Activated CD4-positive, alpha-beta T cell treated with anti-CD3 and anti-CD28 coated beads, Interleukin-2, amount 50 U/mL, for 48 hours (primary cell): Measurements from ENCODE around the gene ANKRD40CL.

Experiments
- DNase-seq, 2 experiments: peaks; one replicate each; pipeline ENCODE4 v3.0.0-alpha.2; 2020

ANKRD40CL gene

DNA sequence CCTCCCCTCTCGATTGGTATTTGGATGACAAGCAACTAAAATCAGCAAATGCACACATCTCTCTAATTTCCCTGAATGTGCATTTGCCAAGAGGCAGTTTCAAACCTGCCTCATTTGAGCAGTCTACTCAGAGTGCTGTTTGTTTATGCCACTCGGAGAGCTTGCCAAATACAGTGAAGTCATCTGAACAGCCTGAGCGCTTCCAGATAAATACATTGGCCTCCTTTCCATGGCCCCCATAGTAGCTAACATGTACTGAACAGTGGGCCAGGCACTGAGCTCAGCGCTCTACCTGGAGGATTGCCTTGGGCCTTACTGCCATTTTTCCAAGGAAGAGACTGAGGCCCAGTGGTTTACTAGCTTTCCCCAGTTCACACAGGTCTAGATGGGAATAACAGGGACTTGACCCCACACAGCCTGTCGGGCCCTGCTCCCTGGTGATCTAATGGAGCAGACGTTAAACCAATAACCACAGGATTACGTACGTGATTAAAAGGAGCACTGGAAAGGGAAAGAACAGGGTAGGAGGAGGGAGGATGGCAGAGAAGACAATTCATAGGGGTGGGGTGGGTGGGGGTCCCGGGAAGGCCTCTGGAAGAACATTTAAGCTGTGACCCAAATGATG, 18.7 kb upstream of the ANKRD40CL start:
- DNase-seq: no peak

DNA sequence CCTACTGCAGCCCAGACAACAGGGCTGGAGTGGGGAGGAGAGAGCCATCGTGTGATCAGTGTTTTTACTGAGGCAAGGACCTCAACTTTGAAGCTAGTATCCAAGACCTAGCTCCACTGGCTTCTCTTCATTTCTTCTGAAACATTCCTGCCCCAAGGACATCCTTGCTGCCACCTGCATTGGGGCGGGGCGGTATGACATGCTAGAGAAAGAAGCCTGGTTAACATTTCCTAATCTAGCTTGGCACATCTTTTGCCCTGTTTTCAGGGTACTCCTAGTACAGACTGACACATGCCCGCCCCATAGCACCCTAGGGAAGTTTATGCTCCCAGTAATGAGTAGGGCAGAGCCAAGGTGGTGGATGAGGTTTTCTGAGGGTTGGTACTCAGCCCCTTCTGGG, 17.8 kb upstream of the ANKRD40CL start:
- no peak for DNase-seq

DNA sequence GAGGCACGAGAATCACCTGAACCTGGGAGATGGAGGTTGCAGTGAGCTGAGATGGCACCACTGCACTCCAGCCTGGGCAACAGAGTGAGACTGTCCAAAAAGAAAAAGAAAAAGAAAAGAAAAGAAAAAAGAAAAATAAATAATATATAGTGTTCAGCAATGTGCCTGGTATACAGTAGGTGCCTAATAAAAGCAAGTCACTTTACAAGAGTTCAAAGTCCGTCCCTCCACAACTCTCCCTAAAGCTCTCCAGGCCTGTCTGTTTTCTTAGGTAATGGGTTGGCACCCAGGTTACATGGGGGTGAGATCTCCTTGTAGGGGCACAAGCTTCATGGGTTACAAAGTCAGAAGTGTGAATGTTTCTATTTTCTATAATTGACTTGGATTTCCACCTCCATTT, 16.6 kb upstream of the ANKRD40CL start:
- no peak for DNase-seq

DNA sequence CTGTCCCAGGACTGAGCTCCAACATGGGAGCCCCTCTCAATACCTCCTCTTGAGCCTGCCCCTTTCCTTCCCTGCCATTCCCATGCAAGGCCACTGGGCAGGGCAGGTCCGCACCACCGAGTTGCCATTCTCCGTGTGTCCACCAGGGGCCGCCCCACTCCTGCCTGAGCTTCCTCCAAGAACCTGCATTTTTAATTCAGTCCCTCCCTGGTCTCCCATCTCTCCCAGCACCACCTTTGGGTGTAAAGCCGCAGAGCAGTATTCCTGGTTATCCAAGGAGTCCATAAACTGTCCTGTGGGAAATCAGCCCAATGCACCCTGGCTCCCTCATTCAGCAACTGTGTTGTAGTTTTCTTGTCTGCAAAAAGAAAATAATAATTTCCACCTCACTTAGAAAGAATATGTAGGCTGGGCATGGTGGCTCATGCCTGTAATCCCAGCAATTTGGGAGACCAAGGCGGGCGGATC, 15.9 kb upstream of the ANKRD40CL start:
- DNase-seq: peak; percentile 84 to 88

DNA sequence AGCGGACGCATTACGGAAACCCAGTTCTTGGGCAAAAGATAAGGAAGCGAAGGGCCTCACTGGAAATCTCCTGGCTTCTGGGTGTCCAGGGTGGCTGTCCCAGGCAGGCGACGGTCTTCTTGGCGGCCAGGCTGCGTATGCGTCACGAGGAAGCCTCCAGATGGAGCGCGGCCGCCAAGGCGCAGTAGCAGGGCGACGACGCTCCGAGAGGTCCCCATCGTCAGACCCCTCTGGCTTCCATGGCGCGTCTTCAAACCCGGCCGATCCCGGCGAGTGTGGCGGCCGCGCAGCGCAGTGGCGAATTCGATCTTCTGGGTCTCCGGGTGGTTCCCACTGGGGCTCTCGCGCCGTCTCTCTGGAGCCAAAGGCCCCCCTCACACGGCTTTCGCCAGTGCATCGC, 13.8 kb upstream of the ANKRD40CL start:
- no peak for DNase-seq

DNA sequence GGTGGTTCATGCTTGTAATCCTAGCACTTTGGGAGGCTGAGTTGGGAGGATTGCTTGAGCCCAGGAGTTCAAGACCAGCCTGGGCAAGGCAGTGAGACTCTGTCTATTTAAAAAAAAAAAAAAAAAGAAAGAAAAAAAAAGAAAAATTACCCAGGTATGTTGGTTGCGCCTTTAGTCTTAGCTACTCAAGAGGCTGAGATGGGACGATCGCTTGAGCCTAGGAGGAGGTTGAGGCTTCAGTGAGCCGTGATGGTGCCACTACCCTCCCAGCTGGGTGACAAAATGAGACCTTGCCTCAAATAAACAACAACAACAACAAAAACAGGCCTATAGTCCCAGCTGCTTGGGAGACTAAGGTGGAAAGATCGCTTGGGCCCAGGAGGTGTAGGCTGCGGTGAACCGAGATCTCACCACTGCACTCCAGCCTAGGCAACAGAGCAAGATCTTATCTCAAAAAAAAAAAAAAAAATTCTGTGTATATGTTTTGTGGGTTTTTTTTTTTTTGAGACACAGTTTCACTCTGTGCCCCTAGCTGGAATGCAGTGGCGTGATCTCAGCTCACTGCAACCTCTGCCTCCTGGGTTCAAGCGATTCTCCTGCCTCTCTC, 12.5 kb upstream of the ANKRD40CL start:
- DNase-seq: peak; percentile 27 to 30

DNA sequence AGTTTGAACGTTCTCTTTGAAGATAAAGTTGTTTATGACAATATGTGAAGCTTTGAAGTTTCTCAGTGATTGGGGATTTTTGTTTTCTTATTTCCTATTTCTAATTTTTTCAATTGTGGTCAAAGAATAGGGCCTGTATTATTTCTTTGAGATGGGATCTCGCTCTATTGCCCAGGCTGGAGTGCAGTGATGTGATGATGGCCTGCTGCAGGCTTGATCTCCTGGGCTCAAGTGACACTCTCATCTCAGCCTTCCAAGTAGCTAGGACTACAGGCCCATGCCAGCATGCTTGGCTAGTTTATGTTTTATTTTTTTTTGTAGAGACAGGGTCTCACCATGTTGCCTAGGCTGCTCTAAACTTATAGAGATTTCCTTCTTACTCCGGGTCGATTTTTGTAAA, 11.7 kb upstream of the ANKRD40CL start:
- DNase-seq: no peak

DNA sequence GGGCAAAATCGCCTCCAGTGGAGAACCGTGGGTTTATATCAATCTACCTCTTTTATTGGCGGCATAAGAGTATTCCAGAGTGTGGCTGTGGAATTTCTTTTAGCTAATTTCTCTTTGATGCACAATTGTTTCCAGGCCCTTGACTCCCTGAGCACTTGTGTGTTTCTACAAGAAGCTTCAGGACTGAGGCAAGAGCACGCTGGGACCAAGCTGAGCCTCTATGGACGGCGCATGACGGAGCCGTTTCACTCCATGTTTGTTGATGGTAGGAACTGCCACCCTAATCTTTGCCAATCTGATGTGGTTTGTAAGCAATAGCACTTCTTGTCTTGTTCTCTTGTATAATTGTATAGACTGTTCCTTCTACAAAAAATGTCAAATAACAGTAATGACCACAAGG, 11.2 kb upstream of the ANKRD40CL start:
- DNase-seq: no peak

DNA sequence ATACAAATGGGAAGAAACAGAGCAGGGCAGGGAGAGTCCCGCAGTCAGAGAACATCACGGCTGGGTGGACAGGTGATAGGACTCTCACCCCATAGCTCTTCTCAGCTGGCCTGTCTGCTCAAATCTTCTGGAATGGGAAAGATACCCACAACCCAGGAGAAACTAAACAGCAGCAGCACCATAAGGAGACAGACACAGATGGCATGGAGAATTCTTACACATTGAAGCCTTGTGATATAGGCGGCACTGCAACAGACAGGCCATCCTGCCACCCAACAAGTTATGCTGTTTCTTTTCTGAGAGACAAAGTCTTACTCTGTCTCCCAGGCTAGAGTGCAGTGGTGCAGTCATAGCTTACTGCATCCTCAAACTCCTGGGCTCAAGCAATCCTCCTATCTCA, 8.6 kb upstream of the ANKRD40CL start:
- DNase-seq: no peak

DNA sequence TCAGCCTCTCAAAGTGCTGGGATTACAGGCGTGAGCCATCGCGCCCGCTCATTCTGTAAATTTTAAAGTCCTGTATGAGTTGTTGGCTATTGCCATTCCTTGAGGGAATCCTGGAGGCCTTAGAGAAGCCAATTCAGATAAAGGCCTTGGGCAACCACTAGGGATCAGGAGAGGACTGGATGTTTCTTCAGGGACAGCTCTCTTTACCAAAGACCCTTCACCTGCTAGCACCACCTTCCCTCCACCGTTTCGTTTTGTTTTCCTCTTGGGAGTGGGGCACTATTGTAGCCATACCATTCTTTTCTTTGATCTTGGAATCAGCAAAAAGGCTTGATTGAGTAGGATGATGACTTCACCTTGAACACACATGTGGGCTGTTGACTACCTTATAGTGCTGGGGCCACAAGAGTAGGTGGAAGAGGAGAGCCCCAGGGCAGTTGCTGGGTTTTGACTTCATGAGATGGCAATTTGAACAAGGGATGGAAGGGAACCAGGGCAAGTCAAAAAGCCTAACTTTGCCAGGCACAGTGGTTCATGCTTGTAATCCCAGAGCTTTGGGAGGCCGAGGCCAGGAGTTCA, 7.0 kb upstream of the ANKRD40CL start:
- no peak for DNase-seq

DNA sequence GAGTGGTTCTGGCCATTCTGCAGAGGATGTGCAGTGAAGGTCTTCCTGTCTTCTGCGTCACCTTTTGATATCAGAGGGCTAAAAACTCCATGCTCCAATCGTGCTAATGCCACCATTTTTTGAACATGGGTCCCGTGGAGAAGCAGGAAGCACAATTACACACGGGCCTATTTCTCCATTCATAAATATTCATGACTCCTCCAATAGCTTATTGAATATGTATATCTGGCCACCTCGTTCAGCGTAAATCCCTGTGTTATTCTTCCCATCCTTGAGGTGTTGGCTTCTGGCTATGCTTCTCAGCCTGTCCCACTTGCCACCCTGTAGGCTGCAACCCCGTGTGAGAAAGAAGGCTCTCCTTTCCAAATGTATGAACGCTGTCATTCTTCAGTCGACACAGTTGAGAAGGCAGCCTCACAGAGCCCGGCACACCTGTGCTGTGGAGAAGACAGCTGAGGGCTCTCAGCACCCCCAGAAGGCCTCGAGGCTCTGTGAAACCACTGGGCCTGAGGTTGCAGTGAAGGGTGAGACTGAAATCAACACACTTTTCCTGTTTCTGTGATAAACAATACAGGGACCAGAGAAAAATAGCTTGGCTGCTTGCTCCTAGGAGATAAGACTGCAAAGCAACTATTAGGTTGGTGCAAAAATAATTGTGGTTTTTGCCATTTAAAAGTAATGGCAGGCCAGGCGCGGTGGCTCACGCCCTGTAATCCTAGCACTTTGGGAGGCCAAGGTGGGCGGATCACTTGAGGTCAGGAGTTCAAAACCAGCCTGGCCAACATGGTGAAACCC, 4.9 kb upstream of the ANKRD40CL start:
- no peak for DNase-seq

DNA sequence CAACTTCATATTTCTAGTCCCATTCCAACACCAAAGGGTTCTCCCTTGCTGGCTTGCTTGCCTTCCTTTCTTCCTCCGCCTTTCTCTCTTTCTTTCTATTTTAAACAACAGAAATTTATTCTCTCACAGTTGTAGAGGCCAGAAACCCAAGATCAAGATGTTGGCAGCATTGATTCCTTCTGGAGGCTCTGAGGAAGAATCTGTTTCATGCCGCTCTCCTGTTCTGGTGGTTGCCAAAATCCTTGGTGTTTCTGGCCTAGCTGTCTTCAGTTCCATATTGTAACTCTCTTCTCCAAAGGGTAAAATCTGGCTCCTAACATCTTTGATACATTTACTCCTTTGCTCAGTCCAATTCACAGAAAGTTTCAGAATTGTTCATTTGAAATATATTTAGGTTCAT, 3.0 kb upstream of the ANKRD40CL start:
- no peak for DNase-seq

DNA sequence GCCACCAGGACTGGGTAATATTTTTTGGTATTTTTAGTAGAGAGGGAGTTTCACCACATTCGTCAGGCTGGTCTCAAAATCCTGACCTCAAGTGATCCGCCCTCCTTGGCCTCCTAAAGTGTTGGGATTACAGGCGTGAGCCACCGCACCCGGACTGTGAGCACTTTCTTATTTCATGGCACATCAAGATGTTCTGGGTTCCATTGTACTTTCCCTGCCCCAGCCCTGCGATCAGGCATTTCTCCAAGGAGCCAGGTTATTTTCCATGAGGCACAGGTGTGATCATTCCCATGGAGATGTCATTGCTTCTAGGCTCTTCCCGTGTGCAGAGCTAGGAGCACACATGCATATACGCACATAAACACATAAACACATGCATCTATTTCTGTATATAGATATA, 2.6 kb upstream of the ANKRD40CL start:
- no peak for DNase-seq

DNA sequence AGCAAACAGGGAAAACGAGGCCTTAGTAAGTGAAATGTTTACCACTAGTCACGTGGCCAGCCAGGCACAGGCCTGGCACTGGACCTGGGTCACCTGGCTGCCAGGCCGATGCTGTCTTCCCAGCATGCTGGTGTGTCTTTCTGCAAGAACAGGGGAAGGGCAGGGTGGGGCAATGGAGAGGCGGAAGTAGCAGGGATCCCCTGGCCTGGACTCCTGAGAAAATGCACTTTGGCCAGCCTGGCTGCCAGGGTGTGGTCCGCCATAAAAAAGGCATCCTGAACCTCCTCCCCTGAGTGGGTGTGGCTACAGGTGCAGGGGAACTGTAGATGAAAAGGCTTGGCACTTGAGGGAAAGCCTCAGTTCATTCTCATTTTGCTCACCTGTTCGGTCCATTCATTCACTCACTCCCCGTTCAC, 1.0 kb upstream of the ANKRD40CL start:
- DNase-seq: no peak

DNA sequence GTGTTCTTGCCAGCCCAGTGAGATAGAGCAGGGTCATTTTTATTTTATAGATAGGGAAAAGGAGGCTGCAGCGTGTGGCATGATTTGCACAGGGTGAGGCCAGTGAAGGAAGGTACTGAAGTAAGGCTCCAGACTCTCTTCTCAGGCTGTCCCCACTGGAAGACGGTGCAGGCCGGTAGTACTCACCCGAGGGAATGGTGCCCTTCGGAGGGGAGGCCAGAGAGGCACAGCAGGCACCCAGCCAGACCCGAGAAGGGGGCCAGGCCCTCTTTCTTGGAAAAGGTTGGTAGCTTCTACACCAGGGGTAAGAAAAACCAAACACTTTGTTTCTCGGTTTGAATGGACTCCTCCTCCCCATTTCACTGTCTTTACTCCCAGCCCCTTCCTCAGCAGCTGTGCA, 288 bp downstream of the ANKRD40CL start:
- no peak for DNase-seq

DNA sequence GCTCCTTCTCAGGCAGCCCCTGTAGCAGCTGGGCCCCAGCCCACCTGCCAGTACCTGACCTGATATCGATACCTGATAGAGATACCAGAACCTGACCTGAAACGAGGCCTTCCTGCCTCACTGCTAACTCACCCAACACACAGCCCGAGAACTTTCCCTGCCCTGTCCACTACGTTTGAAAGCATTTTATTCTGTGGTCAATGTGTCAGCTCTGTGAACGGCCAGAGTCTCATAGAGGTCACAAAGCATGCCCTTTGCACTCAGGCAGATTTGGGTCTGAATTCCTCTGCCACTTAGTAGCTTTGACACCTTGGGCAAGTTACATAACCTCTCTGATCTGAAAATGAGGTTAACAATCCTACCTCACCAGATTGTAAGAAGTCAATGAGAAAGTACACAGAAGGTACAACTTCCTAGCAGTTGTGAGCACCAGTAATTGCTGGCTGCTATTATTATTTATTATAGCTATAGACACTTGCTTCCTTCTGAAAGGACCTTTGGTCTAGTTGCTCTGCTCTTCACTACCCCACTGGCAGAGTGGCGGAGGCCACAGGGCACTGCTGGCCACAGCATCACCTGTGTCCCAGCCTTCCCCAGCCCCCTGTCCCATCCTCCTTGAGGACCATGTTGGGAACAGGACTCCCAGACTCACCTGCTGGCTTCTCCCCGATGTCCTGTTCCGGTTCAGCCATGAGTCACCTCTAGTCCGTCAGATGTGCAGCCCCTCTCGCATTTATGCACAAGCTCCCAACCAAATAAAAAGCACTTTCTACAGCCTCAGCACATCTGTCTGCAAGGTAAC, 895 bp downstream of the ANKRD40CL start:
- DNase-seq: no peak

DNA sequence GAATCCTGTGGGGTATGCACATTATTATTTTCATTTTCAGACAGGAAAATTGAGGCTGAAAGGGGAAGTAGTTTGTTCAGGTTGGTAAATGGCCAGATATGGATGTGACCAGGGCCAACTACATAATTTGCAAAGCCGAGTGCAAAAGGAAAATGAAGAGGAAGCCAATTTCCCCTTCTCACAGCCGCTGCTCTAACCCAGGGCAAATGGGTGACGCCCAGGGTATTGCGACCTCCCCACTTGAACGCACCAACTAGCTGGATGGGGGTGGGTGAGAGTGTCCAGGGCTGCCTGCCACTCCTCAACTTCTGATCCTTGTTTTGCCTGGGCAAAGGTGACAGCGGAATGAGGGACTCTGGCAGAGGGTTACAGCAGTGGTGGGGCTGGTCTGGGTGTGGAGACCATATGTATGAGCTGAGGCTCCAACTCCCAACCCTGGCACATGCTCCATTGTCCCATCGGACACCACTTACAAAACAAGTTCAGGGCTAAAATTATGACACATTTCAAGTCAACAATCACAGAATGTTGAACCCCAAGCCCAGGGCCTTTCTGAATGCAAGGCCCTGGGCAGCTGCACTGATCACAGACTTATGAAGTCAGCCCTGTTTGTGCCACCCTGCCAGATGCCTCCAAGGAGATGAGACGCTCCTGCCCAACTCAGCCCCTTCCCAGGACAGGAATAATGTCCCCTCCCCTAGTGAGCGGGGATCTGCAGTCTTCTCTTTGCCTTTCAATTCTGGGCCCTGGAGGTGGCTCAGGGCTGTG, 1.7 kb downstream of the ANKRD40CL start:
- DNase-seq: no peak

DNA sequence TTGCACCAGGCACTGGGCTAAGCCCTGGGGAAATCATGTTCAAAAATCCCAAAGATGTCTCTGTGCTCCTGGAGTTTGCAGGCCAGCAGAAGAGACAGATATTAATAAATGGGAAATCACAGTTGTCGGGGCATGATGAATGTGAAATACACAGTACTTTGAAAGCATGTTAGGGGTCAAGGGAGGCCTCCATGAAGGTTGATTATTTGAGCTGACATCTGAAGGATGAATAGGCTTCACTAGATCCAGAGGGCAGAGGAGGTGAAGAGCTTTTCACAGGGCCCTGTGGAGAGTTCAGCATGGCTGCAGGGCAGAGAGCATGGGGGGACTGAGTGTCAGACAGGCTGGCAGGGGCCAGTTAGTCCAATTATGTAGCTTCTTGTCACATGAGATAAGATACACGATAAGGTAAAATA, 2.6 kb downstream of the ANKRD40CL start:
- no peak for DNase-seq

DNA sequence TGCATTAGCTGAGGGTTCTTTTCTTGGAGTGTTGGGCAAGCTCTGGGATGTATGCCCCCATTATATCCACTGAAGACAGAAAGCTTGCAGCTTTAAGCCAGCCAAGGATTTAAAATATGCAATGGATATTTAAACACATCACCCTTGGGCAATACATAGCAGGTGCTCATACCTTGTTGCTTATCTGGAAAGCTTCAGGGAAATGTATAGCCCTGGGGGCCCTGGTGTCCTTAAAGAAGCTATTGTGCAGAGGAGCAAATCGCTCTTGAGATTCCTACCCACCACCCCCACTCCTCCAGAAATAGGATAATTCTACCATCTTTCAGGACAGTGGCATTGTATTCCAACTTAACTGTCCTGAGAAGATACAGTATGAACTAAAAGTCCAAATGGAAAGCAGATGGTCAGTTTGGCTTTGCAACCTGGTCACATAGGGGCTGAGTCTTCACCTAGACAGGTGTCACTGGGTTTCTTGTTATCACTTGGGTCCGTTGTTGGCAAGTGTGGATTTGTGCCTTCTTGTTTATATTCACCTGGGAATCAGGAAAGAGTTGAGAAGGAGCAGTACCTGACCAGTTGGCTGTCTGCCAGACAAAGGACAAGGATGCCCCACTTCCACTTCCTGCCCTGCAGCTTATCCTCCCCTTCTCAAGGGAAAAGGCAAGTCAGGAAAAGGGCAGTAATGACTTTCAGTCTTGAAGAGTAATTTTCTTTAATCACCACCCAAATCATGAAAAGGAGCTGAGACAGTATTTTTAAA, 3.4 kb downstream of the ANKRD40CL start:
- no peak for DNase-seq

DNA sequence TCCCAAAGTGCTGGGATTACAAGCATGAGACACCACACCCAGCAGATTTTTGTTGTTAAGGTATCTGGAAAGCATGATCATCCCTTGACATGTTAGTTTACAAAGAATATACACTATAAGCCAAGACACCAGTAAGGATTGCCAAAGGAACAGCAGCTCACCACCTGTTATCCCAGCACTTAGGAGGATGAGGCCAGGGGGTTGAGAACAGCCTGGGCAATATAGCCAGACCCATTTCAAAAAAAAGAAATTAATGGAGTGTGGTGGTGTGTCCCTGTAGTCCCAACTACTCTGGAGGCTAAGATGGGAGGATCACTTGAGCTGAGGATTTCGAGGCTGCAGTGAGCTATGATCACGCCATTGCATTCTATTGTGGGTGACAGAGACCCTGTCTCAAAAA, 5.1 kb downstream of the ANKRD40CL start:
- no peak for DNase-seq

DNA sequence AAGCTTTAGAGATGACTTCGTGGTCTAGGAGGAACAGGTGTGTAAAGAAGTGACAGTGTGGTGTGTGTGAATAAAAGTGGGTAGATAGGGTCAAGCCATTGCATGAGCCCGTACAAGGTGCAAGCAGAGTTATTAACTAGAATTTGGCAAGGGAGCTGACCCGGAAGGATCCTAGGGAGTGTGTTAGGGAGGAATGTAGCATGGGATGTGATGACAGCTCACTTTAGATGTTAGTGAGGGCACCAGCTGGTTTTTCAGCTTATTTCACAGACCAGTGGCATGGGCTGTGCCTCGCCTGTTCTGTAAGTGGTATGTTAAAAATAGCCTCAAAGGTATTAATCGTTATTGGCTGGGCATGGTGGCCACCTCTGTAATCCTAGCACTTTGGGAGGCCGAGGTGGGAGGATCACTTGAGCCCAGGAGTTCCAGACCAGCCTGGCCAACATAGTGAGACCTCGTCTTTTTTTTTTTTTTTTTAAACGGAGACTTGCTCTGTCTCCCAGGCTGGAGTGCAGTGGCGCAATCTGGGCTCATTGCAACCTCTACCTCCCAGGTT, 8.3 kb downstream of the ANKRD40CL start:
- DNase-seq: no peak
